Common myeloid progenitor, CD34-positive (primary cell): ENCODE measurements around the gene ANKRD7.

Experiments
- CTCF ChIA-PET: fragments of 350-600 bp; sonication (Branson Sonifier 250); formaldehyde crosslinking; loops from one replicate; lab custom pipeline; 2021; ENCODE audit warnings: antibody characterized with exemption; lab: Charles Lee
- POLR2A ChIA-PET: fragments of 350-600 bp; sonication (Branson Sonifier 250); formaldehyde crosslinking; loops from one replicate; lab custom pipeline; 2021; ENCODE audit warnings: antibody characterized with exemption; lab: Charles Lee
- DNase-seq, 3 donors: peaks; one replicate each; pipeline versions ENCODE4 v3.0.0 to v3.0.0-alpha.2; 2013
- H3K27ac ChIP-seq, 2 experiments: 1 replicate in 1 of 2; 2 replicates in 1 of 2; pipeline ENCODE4 v1.7.0; 2013; ENCODE audit warnings: inconsistent platforms in 2 of 2, low read length in 2 of 2, mild to moderate bottlenecking in 2 of 2, low read depth in 1 of 2, moderate library complexity in 1 of 2; ENCODE audit not compliant: severe bottlenecking in 2 of 2, insufficient read depth in 1 of 2, poor library complexity in 1 of 2
- H3K27me3 ChIP-seq, 5 experiments: replicated peaks in 2 of 5; 1 replicate in 3 of 5; 2 replicates in 2 of 5; pipeline versions ENCODE4 v1.6.1 to v1.7.0; 2013; ENCODE audit warnings: low read length in 4 of 5, mild to moderate bottlenecking in 2 of 5, moderate library complexity in 2 of 5, inconsistent platforms in 1 of 5; ENCODE audit not compliant: insufficient read depth in 5 of 5, control insufficient read depth in 4 of 5
- H3K36me3 ChIP-seq, 4 experiments: 1 replicate in 2 of 4; 2 replicates in 2 of 4; pipeline versions ENCODE4 v1.6.1 to v1.7.0; 2013; ENCODE audit warnings: low read length in 3 of 4, control low read depth in 1 of 4, mild to moderate bottlenecking in 1 of 4; ENCODE audit not compliant: control insufficient read depth in 4 of 4, insufficient read depth in 4 of 4
- H3K4me1 ChIP-seq, 4 experiments: 1 replicate in 3 of 4; 2 replicates in 1 of 4; pipeline versions ENCODE4 v1.6.1 to v1.7.1; 2013; ENCODE audit warnings: low read length in 3 of 4, mild to moderate bottlenecking in 3 of 4, control low read depth in 1 of 4, inconsistent platforms in 1 of 4, moderate library complexity in 1 of 4; ENCODE audit not compliant: control insufficient read depth in 4 of 4, insufficient read depth in 4 of 4; ENCODE audit errors: control extremely low read depth in 1 of 4
- H3K4me3 ChIP-seq, 7 experiments: 1 replicate in 4 of 7; 2 replicates in 3 of 7; pipeline versions ENCODE4 v1.5.1 to v1.7.0; 2013; ENCODE audit warnings: mild to moderate bottlenecking in 7 of 7, low read length in 6 of 7, moderate library complexity in 6 of 7, inconsistent platforms in 2 of 7, low read depth in 2 of 7, control low read depth in 1 of 7; ENCODE audit not compliant: insufficient read depth in 4 of 7, control insufficient read depth in 1 of 7; ENCODE audit errors: extremely low read depth in 1 of 7
- H3K9me3 ChIP-seq, 5 experiments: 1 replicate in 4 of 5; 2 replicates in 1 of 5; pipeline versions ENCODE4 v1.6.1 to v1.7.1; 2013; ENCODE audit warnings: low read length in 4 of 5, mild to moderate bottlenecking in 2 of 5, inconsistent platforms in 1 of 5, low read depth in 1 of 5, moderate library complexity in 1 of 5; ENCODE audit not compliant: control insufficient read depth in 4 of 5, insufficient read depth in 2 of 5; ENCODE audit errors: control extremely low read depth in 1 of 5
- WGBS: methylation state at CpG from one replicate; pipeline ENCODE4 v1.1.5; 2013; ENCODE audit not compliant: insufficient coverage; 5-methylcytosine and 5-hydroxymethylcytosine counted together

Gene ANKRD7

DNA sequence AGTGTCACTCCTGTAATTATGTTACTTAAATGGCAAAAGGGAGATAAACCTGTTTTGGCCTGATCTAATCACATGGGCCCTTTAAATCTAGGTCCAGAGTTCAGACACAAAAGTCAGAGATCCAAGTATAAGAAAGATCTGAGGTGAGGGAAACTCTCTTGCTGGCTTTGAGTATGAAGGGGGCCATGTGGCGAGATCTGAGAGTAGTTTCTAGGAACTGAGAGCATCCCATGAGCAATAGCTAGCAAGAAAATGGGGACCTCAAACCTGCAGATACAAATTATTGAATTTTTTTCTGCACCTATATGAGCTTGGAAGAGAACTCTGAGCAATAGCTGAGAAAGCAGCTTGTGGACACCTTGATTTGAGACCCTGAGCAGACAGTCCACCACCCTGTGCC lies 27.6 kb downstream of the ANKRD7 start:
- Histone ChIP-seq H3K27me3 (peaks cover 0 to 9% (median 2%) of the 10 kb centered on the region in 5 experiments), H3K4me1 (no peaks in the 10 kb centered on the region), H3K27ac (no peak overlapping the region), H3K9me3 (no peaks in the 10 kb centered on the region), H3K36me3 (no peaks in the 10 kb centered on the region), H3K4me3 (no peak overlapping the region)
- ChIA-PET POLR2A (no interaction called here), CTCF (interaction anchor here (0.6 to 1.6 kb wide), 4 partner anchors 8 to 339 kb away, joined by 3 read pairs; no protein-coding TSS in a partner anchor)
- DNase-seq = no peak
- 89% methylated on average over 1 of the region's 1 CpG for WGBS

- WGBS = no CpG with 5 or more reads among the region's 2 CpGs
- Histone ChIP-seq H3K9me3 (no peaks in the 10 kb centered on the region), H3K36me3 (no peaks in the 10 kb centered on the region), H3K4me3 (no peak overlapping the region), H3K4me1 (no peaks in the 10 kb centered on the region), H3K27me3 (peaks cover 0 to 18% (median 5%) of the 10 kb centered on the region in 5 experiments), H3K27ac (no peak overlapping the region)
- ChIA-PET CTCF (interaction anchor here (1.2 to 1.8 kb wide), 2 partner anchors 329 to 918 kb away, joined by 5 to 7 read pairs; no protein-coding TSS in a partner anchor), POLR2A (no interaction called here)
- peak; percentile 6 to 21 (median 9) for DNase-seq
Measured at GRCh38 chr7:118259115-118259514, 34.6 kb downstream of the ANKRD7 start.

GRCh38 chr7:118264836-118265235 lies 40.3 kb downstream of the ANKRD7 start:
- Histone ChIP-seq H3K9me3 (peaks cover 0 to 2% (median 0%) of the 10 kb centered on the region in 5 experiments), H3K27ac (no peak overlapping the region), H3K4me1 (no peaks in the 10 kb centered on the region), H3K4me3 (no peak overlapping the region), H3K27me3 (peaks cover 3 to 43% (median 13%) of the 10 kb centered on the region in 5 experiments), H3K36me3 (no peaks in the 10 kb centered on the region)
- no peak for DNase-seq
- ChIA-PET CTCF (no interaction called here), POLR2A (no interaction called here)

DNA sequence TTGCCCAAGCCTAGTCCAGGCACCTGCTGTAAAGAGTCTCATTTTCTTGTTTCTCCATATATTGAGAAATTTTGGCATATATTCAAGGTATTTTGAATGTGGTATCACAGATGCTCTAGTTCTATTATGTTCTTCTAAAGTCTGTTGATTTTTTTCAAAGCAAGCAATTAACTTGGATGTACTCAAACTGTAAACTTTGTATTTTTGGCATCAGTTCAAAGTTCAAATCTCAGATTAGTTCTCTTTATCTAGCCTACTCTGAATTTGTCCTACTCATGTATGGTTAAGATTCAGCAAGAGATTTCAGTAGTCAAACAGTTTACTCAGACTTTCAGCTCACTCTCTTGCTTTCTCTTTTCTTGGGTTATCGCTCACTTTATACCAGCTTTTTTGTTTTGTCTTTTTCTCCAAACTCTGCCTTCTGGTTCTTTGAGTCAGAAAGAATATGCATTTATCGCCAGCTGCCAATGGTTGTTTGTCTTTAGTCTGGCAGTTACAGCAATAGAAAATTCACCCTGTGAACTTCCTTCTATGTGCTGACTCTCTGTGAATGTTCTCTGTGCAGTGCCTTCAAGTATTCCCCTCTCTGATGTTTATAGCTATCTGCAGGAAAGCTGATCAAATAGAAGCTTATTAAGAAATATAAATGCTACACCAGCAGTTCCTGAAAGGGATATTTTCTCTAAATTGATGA lies 56.0 kb downstream of the ANKRD7 start:
- WGBS = 88% methylated on average over 1 of the region's 2 CpGs
- POLR2A ChIA-PET = no interaction called here

DNA sequence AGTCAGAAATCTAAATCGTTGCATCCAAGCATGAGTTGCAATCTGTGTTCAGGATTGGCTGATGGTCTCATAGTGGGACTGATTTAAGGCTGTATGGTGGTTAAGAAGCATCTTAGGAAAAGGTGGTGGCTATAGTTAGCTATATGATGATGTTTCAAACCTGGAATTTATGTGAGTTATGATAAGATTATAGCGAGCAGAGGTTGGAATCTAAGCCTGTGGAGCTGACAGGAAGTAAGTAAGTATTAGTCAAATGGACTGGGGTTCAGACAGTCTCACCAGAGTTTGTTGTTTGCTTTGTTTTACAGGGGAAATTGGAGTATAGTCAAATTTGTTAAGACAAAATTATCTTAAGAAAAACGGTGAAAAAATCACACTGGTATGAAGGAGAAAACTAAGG lies 56.7 kb downstream of the ANKRD7 start:
- WGBS = 67% methylated on average over 3 of the region's 3 CpGs
- Histone ChIP-seq H3K9me3 (peaks cover 0 to 1% (median 0%) of the 10 kb centered on the region in 5 experiments), H3K4me1 (no peaks in the 10 kb centered on the region), H3K36me3 (no peaks in the 10 kb centered on the region), H3K4me3 (no peak overlapping the region), H3K27me3 (peaks cover 15 to 87% (median 41%) of the 10 kb centered on the region in 5 experiments), H3K27ac (no peak overlapping the region)
- DNase-seq = no peak
- POLR2A ChIA-PET = no interaction called here
- CTCF ChIA-PET = interaction anchor here (1.5 kb wide), 2 partner anchors 8 to 19 kb away, joined by 3 to 4 read pairs; no protein-coding TSS in a partner anchor

More for the DNA sequence above, 56.0 kb downstream of the ANKRD7 start:
- Histone ChIP-seq H3K4me1 (no peaks in the 10 kb centered on the region), H3K27me3 (peaks cover 11 to 84% (median 42%) of the 10 kb centered on the region in 5 experiments), H3K36me3 (no peaks in the 10 kb centered on the region), H3K27ac (no peak overlapping the region), H3K4me3 (no peak overlapping the region), H3K9me3 (peaks cover 0 to 1% (median 0%) of the 10 kb centered on the region in 5 experiments)
- CTCF ChIA-PET = interaction anchor here (0.9 to 1.5 kb wide), 3 partner anchors 7 to 20 kb away, joined by 3 to 4 read pairs (median 3); no protein-coding TSS in a partner anchor
- no peak for DNase-seq

DNA sequence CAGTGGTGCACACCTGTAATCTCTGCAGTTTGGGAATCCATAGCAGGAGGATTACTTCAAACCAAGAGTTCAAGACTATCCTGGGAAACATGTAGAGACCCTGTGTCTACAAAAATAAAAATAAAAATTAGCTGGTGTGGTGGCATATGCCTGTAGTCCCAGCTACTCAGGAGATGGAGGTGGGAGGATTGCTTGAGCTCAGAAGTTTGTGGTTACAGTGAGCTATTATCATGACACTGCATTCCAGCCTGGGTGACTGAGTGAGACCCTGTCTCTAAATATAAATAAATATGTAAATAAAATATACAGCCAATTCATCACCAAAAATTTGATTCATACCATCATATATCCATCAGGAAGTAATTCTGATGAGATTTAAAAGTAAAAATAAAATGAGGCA lies 60.9 kb downstream of the ANKRD7 start:
- Histone ChIP-seq H3K4me1 (peaks cover 5 to 15% (median 11%) of the 10 kb centered on the region in 4 experiments), H3K27me3 (peaks cover 8 to 82% (median 38%) of the 10 kb centered on the region in 5 experiments), H3K4me3 (no peak overlapping the region), H3K36me3 (no peaks in the 10 kb centered on the region), H3K27ac (no peak overlapping the region), H3K9me3 (peaks cover 1 to 6% (median 4%) of the 10 kb centered on the region in 5 experiments)
- DNase-seq = peak in 2 of 3 donors; percentile 10 to 37
- ChIA-PET POLR2A (interaction anchor here (0.6 kb wide), 1 partner anchor 44 kb away, joined by 3 read pairs; no protein-coding TSS in a partner anchor), CTCF (no interaction called here)

DNA sequence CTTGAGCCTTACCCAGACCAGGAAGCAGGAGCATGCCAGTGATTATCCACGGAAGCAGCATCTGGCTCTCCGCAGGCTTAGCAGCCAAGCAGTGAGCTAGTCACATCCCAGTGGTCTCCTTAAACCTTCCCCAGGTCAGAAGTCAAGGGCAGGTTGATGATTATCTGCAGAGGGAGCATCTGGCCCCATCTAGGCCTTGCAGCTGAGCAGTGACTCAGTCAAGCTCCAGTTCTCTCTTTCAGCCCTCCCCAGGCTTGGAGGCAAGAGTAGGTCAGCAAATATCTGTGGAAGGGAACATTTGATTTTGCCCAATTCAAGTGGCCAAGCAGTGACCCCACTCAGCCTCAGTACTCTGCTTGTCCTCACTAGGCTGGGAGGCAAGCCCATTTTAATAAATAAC lies 61.6 kb downstream of the ANKRD7 start:
- H3K36me3 ChIP-seq = peaks cover 0 to 2% (median 0%) of the 10 kb centered on the region in 4 experiments
- H3K27me3 ChIP-seq = peaks cover 11 to 82% (median 35%) of the 10 kb centered on the region in 5 experiments
- WGBS = no CpG with 5 or more reads among the region's 2 CpGs
- ChIA-PET POLR2A (no interaction called here), CTCF (no interaction called here)
- no peak for DNase-seq
- peaks cover 5 to 15% (median 11%) of the 10 kb centered on the region in 4 experiments for H3K4me1 ChIP-seq
- H3K4me3 ChIP-seq = no peak overlapping the region
- peaks cover 1 to 14% (median 12%) of the 10 kb centered on the region in 5 experiments for H3K9me3 ChIP-seq
- H3K27ac ChIP-seq = no peak overlapping the region
